ENCODE measurements around the gene KCTD2. TPM values are rescaled to one million over a fixed set of nuclear protein-coding genes. Genes with fewer than 3 reads are reported as not detected.

KCTD2 gene
- total and polyA plus RNA-seq, 2 of the 13 experiments (the other 11 are each of a cell fraction or from before 2014, with no cell fraction given), result 28.3 to 32.6 TPM

DNA sequence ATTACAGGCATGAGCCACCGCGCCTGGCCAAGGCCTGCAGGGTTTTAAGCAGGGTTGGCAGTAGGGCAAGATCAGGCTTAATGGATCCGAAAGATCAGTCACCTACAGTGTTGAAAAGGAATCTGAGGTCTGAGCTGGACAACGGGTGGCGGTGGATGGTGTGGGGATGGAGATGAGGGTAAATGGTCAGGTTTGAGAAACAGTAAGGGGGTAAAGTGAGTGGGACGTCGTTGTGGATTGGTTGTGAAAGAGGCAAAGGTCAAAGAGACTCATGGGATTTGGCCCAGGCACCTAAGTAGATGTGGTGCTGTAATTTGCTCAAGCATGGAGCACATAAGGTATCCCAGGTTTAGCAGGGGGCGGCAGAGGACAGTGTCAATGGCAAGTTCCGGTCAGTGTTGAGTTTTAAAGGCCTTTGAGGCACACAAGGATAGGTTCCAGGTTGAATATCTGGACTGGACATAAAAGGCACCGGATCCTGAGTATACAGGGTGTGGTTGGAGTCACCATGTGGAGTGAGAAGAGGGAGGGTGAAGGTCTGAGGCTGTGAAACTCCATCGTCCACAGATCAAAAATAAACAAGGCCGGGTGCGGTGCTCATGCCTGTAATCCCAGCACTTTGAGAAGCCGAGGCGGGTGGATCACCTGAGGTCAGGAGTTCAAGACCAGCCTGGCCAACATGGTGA, 39.6 kb downstream of the KCTD2 start (continued):
- no peak for TF ChIP-seq IKZF4 (CRISPR knock-in tag; IDR thresholded peaks at IDR 0.05; ENCODE audit: borderline replicate concordance, low read depth, not compliant biosample characterization)
- TF ChIP-seq ZNF329 (CRISPR knock-in tag; IDR thresholded peaks at IDR 0.05; ENCODE audit: low read depth), result no peak
- peak; percentile 82 for TF ChIP-seq GATAD2A (CRISPR knock-in tag; IDR thresholded peaks at IDR 0.05)
- peak; percentile 69; the same call in 1 of the 2 replicates for TF ChIP-seq HMG20A (CRISPR knock-in tag; IDR thresholded peaks at IDR 0.05; ENCODE audit: borderline replicate concordance)
- TF ChIP-seq ELF1 (CRISPR knock-in tag; IDR thresholded peaks at IDR 0.05), result no peak; the same call in 1 of the 2 replicates
- no peak for TF ChIP-seq ZNF124 (CRISPR knock-in tag; IDR thresholded peaks at IDR 0.05)
- TF ChIP-seq ZNF746 (CRISPR knock-in tag; IDR thresholded peaks at IDR 0.05), result 0 out of 2 replicates have a peak, but pooled peaks have one; percentile 78
- no peak; a peak in 1 of 4 replicates for TF ChIP-seq ATF4 (CRISPR knock-in tag; IDR thresholded peaks at IDR 0.05)
- no peak for TF ChIP-seq ZNF720 (CRISPR knock-in tag; IDR thresholded peaks at IDR 0.05)
- TF ChIP-seq, protein P1, sequence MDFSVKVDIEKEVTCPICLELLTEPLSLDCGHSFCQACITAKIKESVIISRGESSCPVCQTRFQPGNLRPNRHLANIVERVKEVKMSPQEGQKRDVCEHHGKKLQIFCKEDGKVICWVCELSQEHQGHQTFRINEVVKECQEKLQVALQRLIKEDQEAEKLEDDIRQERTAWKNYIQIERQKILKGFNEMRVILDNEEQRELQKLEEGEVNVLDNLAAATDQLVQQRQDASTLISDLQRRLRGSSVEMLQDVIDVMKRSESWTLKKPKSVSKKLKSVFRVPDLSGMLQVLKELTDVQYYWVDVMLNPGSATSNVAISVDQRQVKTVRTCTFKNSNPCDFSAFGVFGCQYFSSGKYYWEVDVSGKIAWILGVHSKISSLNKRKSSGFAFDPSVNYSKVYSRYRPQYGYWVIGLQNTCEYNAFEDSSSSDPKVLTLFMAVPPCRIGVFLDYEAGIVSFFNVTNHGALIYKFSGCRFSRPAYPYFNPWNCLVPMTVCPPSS (IDR thresholded peaks at IDR 0.05), result no peak
- no peak for TF ChIP-seq ZBTB7A (CRISPR knock-in tag; IDR thresholded peaks at IDR 0.05)
- no peak for TF ChIP-seq NPAS2 (CRISPR knock-in tag; IDR thresholded peaks at IDR 0.05; ENCODE audit: borderline replicate concordance)
- no peak for TF ChIP-seq SIX1 (CRISPR knock-in tag; IDR thresholded peaks at IDR 0.05; ENCODE audit: borderline replicate concordance)
- TF ChIP-seq, protein P2, sequence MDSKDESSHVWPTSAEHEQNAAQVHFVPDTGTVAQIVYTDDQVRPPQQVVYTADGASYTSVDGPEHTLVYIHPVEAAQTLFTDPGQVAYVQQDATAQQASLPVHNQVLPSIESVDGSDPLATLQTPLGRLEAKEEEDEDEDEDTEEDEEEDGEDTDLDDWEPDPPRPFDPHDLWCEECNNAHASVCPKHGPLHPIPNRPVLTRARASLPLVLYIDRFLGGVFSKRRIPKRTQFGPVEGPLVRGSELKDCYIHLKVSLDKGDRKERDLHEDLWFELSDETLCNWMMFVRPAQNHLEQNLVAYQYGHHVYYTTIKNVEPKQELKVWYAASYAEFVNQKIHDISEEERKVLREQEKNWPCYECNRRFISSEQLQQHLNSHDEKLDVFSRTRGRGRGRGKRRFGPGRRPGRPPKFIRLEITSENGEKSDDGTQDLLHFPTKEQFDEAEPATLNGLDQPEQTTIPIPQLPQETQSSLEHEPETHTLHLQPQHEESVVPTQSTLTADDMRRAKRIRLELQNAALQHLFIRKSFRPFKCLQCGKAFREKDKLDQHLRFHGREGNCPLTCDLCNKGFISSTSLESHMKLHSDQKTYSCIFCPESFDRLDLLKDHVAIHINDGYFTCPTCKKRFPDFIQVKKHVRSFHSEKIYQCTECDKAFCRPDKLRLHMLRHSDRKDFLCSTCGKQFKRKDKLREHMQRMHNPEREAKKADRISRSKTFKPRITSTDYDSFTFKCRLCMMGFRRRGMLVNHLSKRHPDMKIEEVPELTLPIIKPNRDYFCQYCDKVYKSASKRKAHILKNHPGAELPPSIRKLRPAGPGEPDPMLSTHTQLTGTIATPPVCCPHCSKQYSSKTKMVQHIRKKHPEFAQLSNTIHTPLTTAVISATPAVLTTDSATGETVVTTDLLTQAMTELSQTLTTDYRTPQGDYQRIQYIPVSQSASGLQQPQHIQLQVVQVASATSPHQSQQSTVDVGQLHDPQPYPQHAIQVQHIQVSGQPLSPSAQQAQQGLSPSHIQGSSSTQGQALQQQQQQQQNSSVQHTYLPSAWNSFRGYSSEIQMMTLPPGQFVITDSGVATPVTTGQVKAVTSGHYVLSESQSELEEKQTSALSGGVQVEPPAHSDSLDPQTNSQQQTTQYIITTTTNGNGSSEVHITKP (CRISPR knock-in tag; IDR thresholded peaks at IDR 0.05; ENCODE audit: low read depth), result peak; percentile 74
- TF ChIP-seq KLF16 (CRISPR knock-in tag; IDR thresholded peaks at IDR 0.05), result no peak
- TF ChIP-seq HNF4A (CRISPR knock-in tag; IDR thresholded peaks at IDR 0.05), result peak; percentile 70
- TF ChIP-seq FOXK1 (CRISPR knock-in tag; IDR thresholded peaks at IDR 0.05; ENCODE audit: borderline replicate concordance, low read depth), result peak; percentile 58
- no peak; the same call in 1 of the 2 replicates for TF ChIP-seq SAFB2 (CRISPR knock-in tag; IDR thresholded peaks at IDR 0.05; ENCODE audit: borderline replicate concordance, low read depth)
- TF ChIP-seq NFAT5 (CRISPR knock-in tag; IDR thresholded peaks at IDR 0.05), result no peak

Measured in HepG2 (cell line).